ENCODE data around the gene CAPRIN2.

Gene CAPRIN2

GRCh38 chr12:30757316-30757715 is 2.6 kb upstream of the CAPRIN2 start:
- no peak for DNase-seq

- DNase-seq, result no peak
Observed at GRCh38 chr12:30756074-30756473, 1.3 kb upstream of the CAPRIN2 start.

- no peak for DNase-seq
Observed at GRCh38 chr12:30755395-30755762, 628 bp upstream of the CAPRIN2 start.

GRCh38 chr12:30754383-30754749 is 385 bp downstream of the CAPRIN2 start:
- no peak for DNase-seq

- DNase-seq, result no peak
Observed at GRCh38 chr12:30753751-30754382, 884 bp downstream of the CAPRIN2 start.

GRCh38 chr12:30753233-30753632 is 1.5 kb downstream of the CAPRIN2 start:
- peak; percentile 7 to 50 for DNase-seq

- DNase-seq, result no peak
Observed at GRCh38 chr12:30752255-30752654, 2.5 kb downstream of the CAPRIN2 start.

- no peak for DNase-seq
Observed at GRCh38 chr12:30748147-30748546, 6.6 kb downstream of the CAPRIN2 start.

- DNase-seq, result no peak
Observed at GRCh38 chr12:30746190-30746589, 8.6 kb downstream of the CAPRIN2 start.

GRCh38 chr12:30744321-30744720 is 10.4 kb downstream of the CAPRIN2 start:
- DNase-seq, result no peak

GRCh38 chr12:30740274-30740673 is 14.5 kb downstream of the CAPRIN2 start:
- DNase-seq, result no peak

- DNase-seq, result no peak
Observed at GRCh38 chr12:30739020-30739419, 15.7 kb downstream of the CAPRIN2 start.

GRCh38 chr12:30732954-30733637 is 21.7 kb downstream of the CAPRIN2 start:
- no peak for DNase-seq

GRCh38 chr12:30730011-30730410 is 24.7 kb downstream of the CAPRIN2 start:
- DNase-seq, result no peak

GRCh38 chr12:30729547-30729946 is 25.2 kb downstream of the CAPRIN2 start:
- no peak for DNase-seq

- no peak for DNase-seq
Observed at GRCh38 chr12:30726647-30727046, 28.1 kb downstream of the CAPRIN2 start.

- no peak for DNase-seq
Observed at GRCh38 chr12:30725739-30726138, 29.0 kb downstream of the CAPRIN2 start.

- no peak for DNase-seq
Observed at GRCh38 chr12:30719060-30719459, 35.7 kb downstream of the CAPRIN2 start.

- DNase-seq, result no peak
Observed at GRCh38 chr12:30707613-30708342, 47.0 kb downstream of the CAPRIN2 start.

- no peak for DNase-seq
Observed at GRCh38 chr12:30706476-30706875, 48.3 kb downstream of the CAPRIN2 start.

- peak in 1 of 2 experiments; percentile 12 for DNase-seq
Observed at GRCh38 chr12:30701056-30701455, 53.7 kb downstream of the CAPRIN2 start.

GRCh38 chr12:30700216-30700900 is 54.4 kb downstream of the CAPRIN2 start:
- DNase-seq, result no peak

- DNase-seq, result no peak
Observed at GRCh38 chr12:30698346-30698745, 56.4 kb downstream of the CAPRIN2 start.

- DNase-seq, result no peak
Observed at GRCh38 chr12:30696943-30697342, 57.8 kb downstream of the CAPRIN2 start.
